Measurements from ENCODE around the gene EGR2. TPM values are rescaled to one million over a fixed set of nuclear protein-coding genes. Genes with fewer than 3 reads are reported as not detected.

Gene EGR2
- total RNA-seq, 2 donors from 2014 or later, result 3.0 to 4.0 TPM

- intact Hi-C loops (cut with DNase I), result loop anchor here in 1 of 2 donors (10.0 kb wide), 3 partner anchors 225 to 375 kb away; no protein-coding TSS in a partner anchor
- no peak for DNase-seq (ENCODE audit: low spot score)
Measured at GRCh38 chr10:62819141-62819920, 3.2 kb upstream of the EGR2 start.

DNA sequence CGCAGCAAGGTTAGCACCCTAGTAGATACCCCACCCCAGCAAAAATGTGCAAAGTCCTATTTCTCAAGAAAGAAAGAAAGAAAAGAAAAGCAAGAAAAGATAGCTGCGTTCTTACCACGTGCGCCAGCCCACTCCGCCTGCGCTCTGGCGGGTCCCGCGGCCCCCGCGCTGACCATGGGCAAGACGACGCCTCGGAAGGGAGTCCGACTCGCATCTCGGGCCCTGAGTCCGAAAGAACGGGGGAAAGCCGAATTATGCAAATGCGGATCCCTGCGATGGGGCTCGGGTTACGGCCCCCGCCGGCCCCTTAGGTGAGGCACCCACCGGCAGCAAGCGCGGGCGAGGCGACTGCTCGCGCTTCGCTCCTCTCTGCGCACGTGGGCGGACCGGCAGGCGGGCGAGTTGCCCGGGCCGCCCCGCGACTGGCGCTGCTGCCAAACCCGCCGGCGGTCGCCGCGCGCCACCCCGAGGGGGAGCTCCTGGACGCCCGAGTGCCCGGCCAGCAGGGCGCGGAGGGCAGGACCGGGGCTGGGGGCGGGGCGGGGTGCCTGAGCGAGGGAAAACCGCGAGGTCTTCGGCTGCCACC, 2.4 kb upstream of the EGR2 start:
- intact Hi-C loops (cut with DNase I), result loop anchor here in 1 of 2 donors (10.0 kb wide), 3 partner anchors 224 to 374 kb away; no protein-coding TSS in a partner anchor
- DNase-seq (ENCODE audit: low spot score), result peak; percentile 82

- DNase-seq (ENCODE audit: low spot score), result peak; percentile 92
Measured at GRCh38 chr10:62817766-62818425, 1.7 kb upstream of the EGR2 start.

DNA sequence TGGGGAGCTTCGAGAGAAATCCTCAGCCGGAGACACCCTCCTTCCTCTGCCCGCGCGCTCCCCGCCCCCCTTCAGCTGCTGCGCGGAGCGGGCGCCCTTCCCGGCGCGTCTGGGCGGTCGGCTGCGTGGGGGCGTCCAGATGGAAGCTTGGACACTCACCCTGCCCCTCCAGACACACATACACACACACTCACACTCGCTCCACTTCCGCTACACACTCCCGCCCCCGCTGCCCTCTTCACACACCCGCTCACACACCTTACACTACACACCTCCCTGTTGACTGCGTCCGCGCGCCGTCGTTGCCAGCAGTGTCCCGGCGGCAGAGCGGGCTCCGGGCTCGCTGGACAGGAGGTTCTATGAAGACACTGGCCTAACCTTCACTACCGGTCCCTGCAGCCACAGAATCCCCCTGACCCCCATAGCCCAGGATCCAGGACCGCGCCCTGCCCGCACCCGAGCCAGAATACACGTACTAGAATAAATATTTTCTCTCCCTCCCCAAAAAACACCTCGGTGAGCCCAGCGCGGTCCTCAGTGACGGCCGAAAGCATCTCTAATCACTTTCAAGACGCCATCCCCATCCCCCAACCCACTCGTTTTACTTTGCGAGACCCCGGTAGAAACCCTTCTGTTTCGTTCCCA, 1.1 kb upstream of the EGR2 start:
- intact Hi-C loops (cut with DNase I), result loop anchor here in 1 of 2 donors (10.0 kb wide), 3 partner anchors 222 to 372 kb away; no protein-coding TSS in a partner anchor
- peak; percentile 86 for DNase-seq (ENCODE audit: low spot score)

More at GRCh38 chr10:62817766-62818425, 1.7 kb upstream of the EGR2 start:
- intact Hi-C loops (cut with DNase I), result loop anchor here in 1 of 2 donors (10.0 kb wide), 3 partner anchors 223 to 373 kb away; no protein-coding TSS in a partner anchor

GRCh38 chr10:62816076-62816330, 163 bp downstream of the EGR2 start:
- DNase-seq (ENCODE audit: low spot score), result no peak
- intact Hi-C loops (cut with DNase I), result loop anchor here in 1 of 2 donors (10.0 kb wide), 3 partner anchors 221 to 371 kb away; no protein-coding TSS in a partner anchor

- intact Hi-C loops (cut with DNase I), result loop anchor here in 1 of 2 donors (10.0 kb wide), 3 partner anchors 221 to 371 kb away; no protein-coding TSS in a partner anchor
- peak; percentile 84 for DNase-seq (ENCODE audit: low spot score)
Measured at GRCh38 chr10:62815381-62816075, 638 bp downstream of the EGR2 start.

DNA sequence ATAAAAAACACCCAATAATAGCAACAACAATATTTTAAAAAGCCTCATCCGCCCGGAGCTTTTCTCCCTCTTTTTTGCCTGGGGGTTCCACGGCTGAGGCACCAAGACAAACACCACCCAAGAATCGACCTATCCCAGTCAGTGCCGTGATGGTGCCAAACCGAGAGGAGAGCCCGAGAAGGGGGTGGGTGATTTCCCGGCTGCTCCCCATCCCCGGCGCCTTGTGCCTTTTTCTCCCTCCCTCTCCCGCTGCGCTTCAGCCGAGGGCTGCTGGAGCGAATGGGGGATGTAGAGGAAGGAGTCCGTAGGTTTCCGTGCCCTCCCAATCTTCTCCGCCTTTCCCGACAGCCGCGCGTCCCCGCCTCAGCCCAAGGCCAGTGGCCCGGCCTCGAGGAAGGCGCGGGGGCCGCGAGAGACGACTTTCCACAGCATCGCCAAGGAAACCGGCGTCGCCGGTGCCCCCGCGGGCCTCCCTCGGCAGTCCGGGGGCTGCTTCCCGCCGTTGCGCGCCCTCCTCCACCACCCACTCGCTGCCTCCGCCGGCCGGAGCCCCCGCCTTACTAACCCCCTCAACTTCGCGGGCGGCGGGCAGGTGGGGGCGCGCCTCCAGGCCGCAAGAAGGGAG, 1.3 kb downstream of the EGR2 start:
- intact Hi-C loops (cut with DNase I), result loop anchor here in 1 of 2 donors (10.0 kb wide), 3 partner anchors 220 to 370 kb away; no protein-coding TSS in a partner anchor
- DNase-seq (ENCODE audit: low spot score), result peak; percentile 85

- DNase-seq (ENCODE audit: low spot score), result no peak
- intact Hi-C loops (cut with DNase I), result loop anchor here in 1 of 2 donors (10.0 kb wide), 3 partner anchors 219 to 369 kb away; no protein-coding TSS in a partner anchor
Measured at GRCh38 chr10:62813981-62814380, 2.2 kb downstream of the EGR2 start.

- no peak for DNase-seq (ENCODE audit: low spot score)
- intact Hi-C loops (cut with DNase I), result loop anchor here in 1 of 2 donors (10.0 kb wide), 3 partner anchors 219 to 369 kb away; no protein-coding TSS in a partner anchor
Measured at GRCh38 chr10:62813453-62813852, 2.7 kb downstream of the EGR2 start.

DNA sequence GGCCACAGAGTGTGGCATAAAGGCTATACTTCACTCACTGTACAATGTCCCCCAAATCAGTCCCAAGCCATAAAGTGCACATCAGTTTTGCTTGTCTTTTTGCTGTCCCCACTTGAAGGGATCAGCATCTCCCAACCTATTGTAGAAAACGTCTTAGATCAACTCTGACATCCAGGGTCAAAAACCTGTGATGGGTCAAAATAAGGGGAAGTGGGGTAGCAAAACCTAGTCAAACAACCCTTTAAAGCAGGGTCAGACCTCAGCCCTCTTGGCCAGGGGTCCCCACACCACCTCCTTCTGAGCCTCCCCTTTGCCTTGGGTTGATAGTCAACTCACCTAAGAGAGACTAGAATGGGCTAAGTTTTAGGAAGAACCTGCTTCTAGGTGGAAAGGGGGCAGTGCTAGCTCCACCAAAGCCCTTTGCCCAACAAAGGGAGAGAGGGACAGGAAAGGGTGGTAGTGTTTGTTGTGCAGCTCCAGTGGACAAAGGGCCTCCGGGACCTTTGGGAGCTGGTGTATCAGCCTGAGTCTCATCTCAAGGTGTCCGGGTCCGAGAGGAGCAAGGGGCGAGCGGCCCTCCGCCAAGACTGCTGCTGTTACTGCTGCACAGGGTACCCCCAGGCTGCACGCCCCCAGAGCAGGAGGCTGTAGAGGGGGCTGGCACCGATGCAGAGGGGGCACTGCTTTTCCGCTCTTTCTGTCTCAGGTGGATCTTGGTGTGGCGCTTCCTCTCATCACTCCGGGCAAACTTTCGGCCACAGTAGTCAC, 3.3 kb downstream of the EGR2 start:
- intact Hi-C loops (cut with DNase I), result loop anchor here in 1 of 2 donors (10.0 kb wide), 3 partner anchors 218 to 368 kb away; no protein-coding TSS in a partner anchor
- no peak for DNase-seq (ENCODE audit: low spot score)

- intact Hi-C loops (cut with DNase I), result loop anchor here in 1 of 2 donors (10.0 kb wide), 3 partner anchors 217 to 367 kb away; no protein-coding TSS in a partner anchor
- DNase-seq (ENCODE audit: low spot score), result no peak
Measured at GRCh38 chr10:62811159-62811875, 4.8 kb downstream of the EGR2 start.

GRCh38 chr10:62810156-62810902, 5.8 kb downstream of the EGR2 start:
- DNase-seq (ENCODE audit: low spot score), result no peak
- intact Hi-C loops (cut with DNase I), result loop anchor here in 1 of 2 donors (10.0 kb wide), 3 partner anchors 216 to 366 kb away; no protein-coding TSS in a partner anchor

- DNase-seq (ENCODE audit: low spot score), result no peak
- intact Hi-C loops (cut with DNase I), result loop anchor here in 1 of 2 donors (10.0 kb wide), 1 partner anchor 829 kb away; no protein-coding TSS in a partner anchor
Measured at GRCh38 chr10:62806251-62806650, 9.9 kb downstream of the EGR2 start.

DNA sequence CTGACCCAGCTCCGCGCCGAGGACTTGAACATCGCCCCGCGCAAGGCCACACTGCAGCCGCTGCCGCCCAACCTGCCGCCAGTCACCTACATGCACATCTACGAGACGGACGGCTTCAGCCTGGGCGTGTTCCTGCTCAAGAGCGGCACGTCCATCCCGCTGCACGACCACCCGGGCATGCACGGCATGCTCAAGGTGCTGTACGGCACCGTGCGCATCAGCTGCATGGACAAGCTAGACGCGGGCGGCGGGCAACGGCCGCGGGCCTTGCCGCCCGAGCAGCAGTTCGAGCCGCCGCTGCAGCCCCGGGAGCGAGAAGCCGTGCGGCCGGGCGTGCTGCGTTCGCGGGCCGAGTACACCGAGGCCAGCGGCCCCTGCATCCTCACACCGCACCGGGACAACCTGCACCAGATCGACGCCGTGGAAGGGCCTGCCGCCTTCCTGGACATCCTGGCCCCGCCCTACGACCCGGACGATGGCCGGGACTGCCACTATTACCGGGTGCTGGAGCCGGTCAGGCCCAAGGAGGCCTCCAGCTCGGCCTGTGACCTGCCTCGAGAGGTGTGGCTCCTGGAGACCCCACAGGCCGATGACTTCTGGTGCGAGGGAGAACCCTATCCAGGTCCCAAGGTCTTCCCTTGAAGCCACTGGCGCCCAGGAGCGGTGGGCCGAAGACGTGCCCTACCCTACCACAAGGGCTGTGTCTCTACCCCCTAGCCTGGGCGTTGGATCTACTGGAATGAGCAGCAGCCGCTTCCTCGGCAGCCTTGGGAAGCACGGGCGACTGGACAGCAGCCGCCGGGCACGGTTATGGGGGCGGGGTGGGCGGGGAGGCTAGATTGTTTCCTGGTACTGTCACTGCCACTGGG, 10.7 kb downstream of the EGR2 start:
- intact Hi-C loops (cut with DNase I), result loop anchor here in 1 of 2 donors (10.0 kb wide), 1 partner anchor 829 kb away; no protein-coding TSS in a partner anchor
- DNase-seq (ENCODE audit: low spot score), result peak; percentile 82

Measured in posterior vena cava (tissue), 2 donors.